Trophoblast cell (in vitro differentiated cells and primary cell): ENCODE results near the gene PDE1A.

ENCODE experiments used
- DNase-seq, 2 donors: peaks; one replicate each; pipeline ENCODE4 v3.0.0-alpha.2; 2016
- H2AFZ ChIP-seq: 2 replicates; pipeline ENCODE4 v1.6.1; 2013; ENCODE audit warnings: low read length, moderate library complexity, mild to moderate bottlenecking; ENCODE audit not compliant: insufficient read depth, poor library complexity
- H2AK5ac ChIP-seq: 2 replicates; pipeline ENCODE4 v1.6.1; 2013; ENCODE audit warnings: mild to moderate bottlenecking, low read length
- H2BK120ac ChIP-seq: 2 replicates; pipeline ENCODE4 v1.6.1; 2013; ENCODE audit warnings: low read length, mild to moderate bottlenecking, moderate library complexity; ENCODE audit not compliant: insufficient read depth, poor library complexity
- H2BK12ac ChIP-seq: 2 replicates; pipeline ENCODE4 v1.6.1; 2013; ENCODE audit warnings: mild to moderate bottlenecking, low read length, moderate library complexity
- H2BK5ac ChIP-seq: 2 replicates; pipeline ENCODE4 v1.6.1; 2013; ENCODE audit warnings: low read length, low read depth, moderate library complexity, mild to moderate bottlenecking; ENCODE audit not compliant: poor library complexity
- H3K14ac ChIP-seq: 2 replicates; pipeline ENCODE4 v1.6.1; 2013; ENCODE audit warnings: mild to moderate bottlenecking, low read length
- H3K18ac ChIP-seq: 2 replicates; pipeline ENCODE4 v1.6.1; 2013; ENCODE audit warnings: mild to moderate bottlenecking, low read length
- H3K23ac ChIP-seq: 2 replicates; pipeline ENCODE4 v1.6.1; 2013; ENCODE audit warnings: low read length
- H3K27ac ChIP-seq: 2 replicates; pipeline ENCODE4 v1.5.1; 2013; ENCODE audit warnings: low read depth, mild to moderate bottlenecking, inconsistent platforms, low read length, moderate library complexity
- H3K27me3 ChIP-seq: 2 replicates; pipeline ENCODE4 v1.6.1; 2013; ENCODE audit warnings: inconsistent platforms, mild to moderate bottlenecking, low read length, moderate library complexity; ENCODE audit not compliant: insufficient read depth
- H3K36me3 ChIP-seq, 2 experiments: 1 replicate in 1 of 2; 2 replicates in 1 of 2; pipeline ENCODE4 v1.6.1; 2013; ENCODE audit warnings: low read length in 2 of 2, mild to moderate bottlenecking in 2 of 2, moderate library complexity in 1 of 2; ENCODE audit not compliant: insufficient read depth in 2 of 2, control insufficient read depth in 1 of 2
- H3K4ac ChIP-seq: 2 replicates; pipeline ENCODE4 v1.6.1; 2013; ENCODE audit warnings: low read depth, mild to moderate bottlenecking, low read length, moderate library complexity
- H3K4me1 ChIP-seq, 2 experiments: 1 replicate in 1 of 2; 2 replicates in 1 of 2; pipeline ENCODE4 v1.6.1; 2013; ENCODE audit warnings: low read length in 2 of 2, mild to moderate bottlenecking in 2 of 2, moderate library complexity in 1 of 2; ENCODE audit not compliant: insufficient read depth in 2 of 2, control insufficient read depth in 1 of 2
- H3K4me2 ChIP-seq: 2 replicates; pipeline ENCODE4 v1.6.1; 2013; ENCODE audit warnings: inconsistent platforms, mild to moderate bottlenecking, low read length, moderate library complexity
- H3K4me3 ChIP-seq: 2 replicates; pipeline ENCODE4 v1.5.1; 2013; ENCODE audit warnings: mild to moderate bottlenecking, low read depth, low read length, inconsistent platforms
- H3K79me1 ChIP-seq: one replicate; pipeline ENCODE4 v1.6.1; 2013; ENCODE audit warnings: low read length
- H3K79me2 ChIP-seq: 2 replicates; pipeline ENCODE4 v1.6.1; 2013; ENCODE audit warnings: low read length, mild to moderate bottlenecking; ENCODE audit not compliant: control insufficient read depth, insufficient read depth, poor library complexity
- H3K9ac ChIP-seq: 2 replicates; pipeline ENCODE4 v1.6.1; 2013; ENCODE audit warnings: mild to moderate bottlenecking, low read length
- H3K9me3 ChIP-seq: 2 replicates; pipeline ENCODE4 v1.6.1; 2013; ENCODE audit warnings: low read depth, mild to moderate bottlenecking, control low read depth, inconsistent platforms, low read length; ENCODE audit not compliant: insufficient read depth
- H4K12ac ChIP-seq: 2 replicates; pipeline ENCODE4 v1.6.1; 2013; ENCODE audit warnings: low read depth, mild to moderate bottlenecking, low read length, moderate library complexity
- H4K8ac ChIP-seq: 2 replicates; pipeline ENCODE4 v1.6.1; 2013; ENCODE audit warnings: low read depth, mild to moderate bottlenecking, low read length, moderate library complexity
- H4K91ac ChIP-seq: one replicate; pipeline ENCODE4 v1.6.1; 2013; ENCODE audit warnings: low read depth, mild to moderate bottlenecking, low read length, moderate library complexity
- WGBS: extraction: QIAGEN DNeasy Blood & Tissue Kit; methylation state at CpG from one replicate; pipeline ENCODE4 v1.1.7; 2013; ENCODE audit warnings: missing lambda C conversion rate; ENCODE audit not compliant: insufficient read length, insufficient coverage; ENCODE audit errors: extremely low coverage; 5-methylcytosine and 5-hydroxymethylcytosine counted together

The PDE1A gene

DNA sequence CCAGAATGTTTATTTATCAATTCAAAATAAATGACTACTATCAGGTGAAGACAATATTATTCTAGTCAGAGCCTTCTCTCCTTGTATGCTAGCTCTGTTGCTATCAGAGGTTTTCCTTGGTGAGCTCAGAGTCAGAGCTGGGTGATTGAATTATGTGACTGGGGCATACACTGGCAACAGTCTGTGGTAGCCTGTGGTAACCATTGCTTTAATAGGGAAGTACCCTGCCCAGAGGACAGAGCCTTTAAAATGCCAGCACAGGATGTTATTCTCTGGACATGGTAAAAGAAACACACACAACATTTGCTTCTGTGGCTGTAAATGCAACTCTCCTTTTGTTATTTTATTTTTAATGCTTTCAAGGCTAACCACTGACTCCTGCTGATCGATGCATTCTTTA is 316.5 kb downstream of the PDE1A start:
- WGBS = no CpG with 5 or more reads among the region's 1 CpG

DNA sequence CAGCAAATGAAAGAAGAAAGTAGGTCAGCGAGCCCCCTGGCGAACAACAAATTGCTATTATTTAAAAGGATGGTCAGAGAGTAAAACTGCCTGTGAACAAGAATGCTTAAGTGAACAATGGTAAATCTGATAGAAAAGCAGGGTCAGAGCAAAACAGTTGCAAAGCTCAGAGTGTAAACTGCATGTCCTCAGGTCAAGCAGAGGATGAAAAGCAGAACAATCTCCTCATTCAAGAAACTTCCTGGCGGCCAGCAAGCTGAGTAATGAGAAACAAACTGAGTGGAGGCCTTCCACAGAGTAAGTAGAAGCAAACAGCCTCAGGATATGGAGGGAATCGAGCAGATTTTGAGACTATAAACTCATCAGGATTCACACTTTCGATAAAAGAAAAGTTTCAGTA is 323.3 kb downstream of the PDE1A start:
- Histone ChIP-seq H3K18ac (no peak overlapping the region), H3K4me3 (no peak overlapping the region), H4K8ac (no peak overlapping the region), H4K91ac (no peak overlapping the region), H3K23ac (no peak overlapping the region), H3K27ac (peak overlapping the region; percentile 59), H2AK5ac (no peak overlapping the region), H3K36me3 (no peaks in the 10 kb centered on the region), H3K4ac (no peak overlapping the region), H3K14ac (no peak overlapping the region), H3K9ac (no peak overlapping the region), H2BK120ac (no peak overlapping the region), H3K9me3 (no peaks in the 10 kb centered on the region), H3K27me3 (no peaks in the 10 kb centered on the region), H3K4me2 (no peak overlapping the region), H2BK5ac (no peak overlapping the region), H3K79me1 (no peaks in the 10 kb centered on the region), H3K4me1 (no peaks in the 10 kb centered on the region), H3K79me2 (no peaks in the 10 kb centered on the region), H2AFZ (no peak overlapping the region), H4K12ac (no peak overlapping the region), H2BK12ac (no peak overlapping the region)
- WGBS = no CpG with 5 or more reads among the region's 5 CpGs
- no peak for DNase-seq

More for the DNA sequence above, 316.5 kb downstream of the PDE1A start:
- H4K91ac ChIP-seq = no peak overlapping the region
- H2BK120ac ChIP-seq = no peak overlapping the region
- H3K79me1 ChIP-seq = no peaks in the 10 kb centered on the region
- H2AFZ ChIP-seq = no peak overlapping the region
- no peak overlapping the region for H3K14ac ChIP-seq
- H3K4me3 ChIP-seq = no peak overlapping the region
- H4K8ac ChIP-seq = no peak overlapping the region
- no peaks in the 10 kb centered on the region for H3K4me1 ChIP-seq
- no peak overlapping the region for H3K4ac ChIP-seq
- no peak overlapping the region for H3K9ac ChIP-seq
- no peak overlapping the region for H3K23ac ChIP-seq
- H3K4me2 ChIP-seq = no peak overlapping the region
- no peak overlapping the region for H4K12ac ChIP-seq
- no peaks in the 10 kb centered on the region for H3K9me3 ChIP-seq
- no peaks in the 10 kb centered on the region for H3K36me3 ChIP-seq
- no peak overlapping the region for H3K27ac ChIP-seq
- H3K27me3 ChIP-seq = no peaks in the 10 kb centered on the region
- DNase-seq = no peak
- H2BK5ac ChIP-seq = no peak overlapping the region
- no peak overlapping the region for H2AK5ac ChIP-seq
- no peak overlapping the region for H3K18ac ChIP-seq
- no peak overlapping the region for H2BK12ac ChIP-seq
- H3K79me2 ChIP-seq = no peaks in the 10 kb centered on the region

DNA sequence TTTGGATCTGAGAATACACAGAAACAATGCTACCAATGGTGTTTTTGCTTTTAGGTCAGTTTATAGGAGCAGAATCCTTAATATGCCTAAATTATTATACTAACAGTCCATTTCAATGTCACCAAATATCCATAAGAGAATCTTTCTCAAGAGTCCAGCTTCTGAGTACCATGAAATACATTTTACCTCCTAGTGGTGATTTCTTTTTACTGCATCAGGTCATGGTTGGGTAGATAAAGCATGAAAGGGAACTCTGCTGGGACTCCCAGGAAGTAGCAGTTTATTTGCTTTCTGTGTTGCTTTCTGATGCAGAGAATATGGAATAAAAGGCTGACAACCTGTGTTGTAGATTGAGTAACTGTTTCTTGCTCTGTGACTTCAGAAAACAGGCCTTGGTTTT is 325.6 kb downstream of the PDE1A start:
- no peak overlapping the region for H2BK12ac ChIP-seq
- no peaks in the 10 kb centered on the region for H3K79me1 ChIP-seq
- no peak overlapping the region for H2BK5ac ChIP-seq
- no peak overlapping the region for H3K4me2 ChIP-seq
- H3K79me2 ChIP-seq = no peaks in the 10 kb centered on the region
- H3K36me3 ChIP-seq = no peaks in the 10 kb centered on the region
- H4K8ac ChIP-seq = no peak overlapping the region
- no peak overlapping the region for H3K14ac ChIP-seq
- no peaks in the 10 kb centered on the region for H3K27me3 ChIP-seq
- no peak overlapping the region for H4K91ac ChIP-seq
- H2AFZ ChIP-seq = no peak overlapping the region
- H3K9me3 ChIP-seq = no peaks in the 10 kb centered on the region
- H3K18ac ChIP-seq = no peak overlapping the region
- no peak overlapping the region for H2BK120ac ChIP-seq
- no peak overlapping the region for H3K27ac ChIP-seq
- peak in 1 of 2 donors; percentile 32 for DNase-seq
- H4K12ac ChIP-seq = no peak overlapping the region
- H3K23ac ChIP-seq = no peak overlapping the region
- H2AK5ac ChIP-seq = no peak overlapping the region
- no peak overlapping the region for H3K4ac ChIP-seq
- H3K4me3 ChIP-seq = no peak overlapping the region
- no peak overlapping the region for H3K9ac ChIP-seq
- H3K4me1 ChIP-seq = no peaks in the 10 kb centered on the region

DNA sequence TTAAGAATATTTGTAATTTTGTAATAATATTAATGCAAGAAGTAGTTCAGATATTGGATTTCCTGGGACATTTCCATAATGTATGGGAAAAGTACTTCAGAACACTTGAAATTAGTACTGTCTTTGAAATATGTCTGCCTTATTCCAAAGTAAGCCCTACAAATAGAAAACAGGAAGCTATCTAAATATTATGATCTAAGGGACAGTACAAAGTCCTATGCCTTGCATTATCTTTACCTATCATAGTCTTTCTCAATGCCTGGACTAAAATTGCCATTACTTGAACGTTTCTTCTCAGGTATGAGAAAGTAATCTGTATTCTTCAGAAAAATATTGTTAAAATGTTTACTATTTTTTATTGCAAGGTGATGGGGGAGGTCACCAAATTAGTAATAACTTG is 328.2 kb downstream of the PDE1A start:
- Histone ChIP-seq H3K18ac (no peak overlapping the region), H3K4ac (no peak overlapping the region), H4K91ac (no peak overlapping the region), H4K8ac (no peak overlapping the region), H2BK120ac (no peak overlapping the region), H3K4me3 (no peak overlapping the region), H2AK5ac (no peak overlapping the region), H3K27me3 (no peaks in the 10 kb centered on the region), H2AFZ (no peak overlapping the region), H3K36me3 (no peaks in the 10 kb centered on the region), H3K27ac (no peak overlapping the region), H3K9me3 (no peaks in the 10 kb centered on the region), H2BK12ac (no peak overlapping the region), H3K14ac (no peak overlapping the region), H4K12ac (no peak overlapping the region), H3K9ac (no peak overlapping the region), H2BK5ac (no peak overlapping the region), H3K4me1 (no peaks in the 10 kb centered on the region), H3K79me1 (no peaks in the 10 kb centered on the region), H3K4me2 (no peak overlapping the region), H3K23ac (no peak overlapping the region), H3K79me2 (no peaks in the 10 kb centered on the region)
- no CpG with 5 or more reads among the region's 1 CpG for WGBS
- no peak for DNase-seq
